ENCODE data around the gene TTLL11.

TTLL11 gene

GRCh38 chr9:122016744-122017143 lies 76.4 kb downstream of the TTLL11 start:
- no peak for DNase-seq (ENCODE audit: low read depth)
- no peak overlapping the region for H3K4me3 ChIP-seq (ENCODE audit: low read length)

DNA sequence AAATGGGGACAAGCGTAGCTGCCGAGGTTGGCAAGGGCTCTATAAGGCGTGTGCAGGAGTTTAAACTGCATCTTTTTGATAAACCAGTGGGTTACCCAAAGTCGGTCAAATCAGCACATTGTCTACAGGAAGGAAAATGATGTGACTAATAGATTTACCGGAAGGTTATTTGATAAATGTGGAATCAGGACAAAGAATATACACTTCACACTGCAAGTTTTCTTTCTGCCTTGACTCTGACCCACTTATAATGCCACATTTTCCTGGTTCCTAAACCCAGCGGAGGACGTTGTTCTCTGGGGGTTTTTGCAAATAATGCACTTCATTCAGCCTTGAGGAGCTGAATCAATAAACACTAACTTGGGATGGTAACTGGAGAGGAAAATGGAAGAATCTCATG lies 76.8 kb downstream of the TTLL11 start:
- TF ChIP-seq, protein P1, sequence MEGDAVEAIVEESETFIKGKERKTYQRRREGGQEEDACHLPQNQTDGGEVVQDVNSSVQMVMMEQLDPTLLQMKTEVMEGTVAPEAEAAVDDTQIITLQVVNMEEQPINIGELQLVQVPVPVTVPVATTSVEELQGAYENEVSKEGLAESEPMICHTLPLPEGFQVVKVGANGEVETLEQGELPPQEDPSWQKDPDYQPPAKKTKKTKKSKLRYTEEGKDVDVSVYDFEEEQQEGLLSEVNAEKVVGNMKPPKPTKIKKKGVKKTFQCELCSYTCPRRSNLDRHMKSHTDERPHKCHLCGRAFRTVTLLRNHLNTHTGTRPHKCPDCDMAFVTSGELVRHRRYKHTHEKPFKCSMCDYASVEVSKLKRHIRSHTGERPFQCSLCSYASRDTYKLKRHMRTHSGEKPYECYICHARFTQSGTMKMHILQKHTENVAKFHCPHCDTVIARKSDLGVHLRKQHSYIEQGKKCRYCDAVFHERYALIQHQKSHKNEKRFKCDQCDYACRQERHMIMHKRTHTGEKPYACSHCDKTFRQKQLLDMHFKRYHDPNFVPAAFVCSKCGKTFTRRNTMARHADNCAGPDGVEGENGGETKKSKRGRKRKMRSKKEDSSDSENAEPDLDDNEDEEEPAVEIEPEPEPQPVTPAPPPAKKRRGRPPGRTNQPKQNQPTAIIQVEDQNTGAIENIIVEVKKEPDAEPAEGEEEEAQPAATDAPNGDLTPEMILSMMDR (IDR thresholded peaks at IDR 0.05; ENCODE audit: insufficient read depth, low read depth, low read length, missing control alignments): no peak
- H3K4me3 ChIP-seq (ENCODE audit: low read length): no peak overlapping the region
- no peak for DNase-seq (ENCODE audit: low read depth)

More at GRCh38 chr9:122016744-122017143, 76.4 kb downstream of the TTLL11 start:
- TF ChIP-seq, protein P1 (IDR thresholded peaks at IDR 0.05; ENCODE audit: insufficient read depth, low read depth, low read length, missing control alignments): peak; percentile 44

GRCh38 chr9:122015170-122015821 lies 77.8 kb downstream of the TTLL11 start:
- no peak for DNase-seq (ENCODE audit: low read depth)
- TF ChIP-seq, protein P1 (IDR thresholded peaks at IDR 0.05; ENCODE audit: insufficient read depth, low read depth, low read length, missing control alignments): no peak
- H3K4me3 ChIP-seq (ENCODE audit: low read length): no peak overlapping the region

DNA sequence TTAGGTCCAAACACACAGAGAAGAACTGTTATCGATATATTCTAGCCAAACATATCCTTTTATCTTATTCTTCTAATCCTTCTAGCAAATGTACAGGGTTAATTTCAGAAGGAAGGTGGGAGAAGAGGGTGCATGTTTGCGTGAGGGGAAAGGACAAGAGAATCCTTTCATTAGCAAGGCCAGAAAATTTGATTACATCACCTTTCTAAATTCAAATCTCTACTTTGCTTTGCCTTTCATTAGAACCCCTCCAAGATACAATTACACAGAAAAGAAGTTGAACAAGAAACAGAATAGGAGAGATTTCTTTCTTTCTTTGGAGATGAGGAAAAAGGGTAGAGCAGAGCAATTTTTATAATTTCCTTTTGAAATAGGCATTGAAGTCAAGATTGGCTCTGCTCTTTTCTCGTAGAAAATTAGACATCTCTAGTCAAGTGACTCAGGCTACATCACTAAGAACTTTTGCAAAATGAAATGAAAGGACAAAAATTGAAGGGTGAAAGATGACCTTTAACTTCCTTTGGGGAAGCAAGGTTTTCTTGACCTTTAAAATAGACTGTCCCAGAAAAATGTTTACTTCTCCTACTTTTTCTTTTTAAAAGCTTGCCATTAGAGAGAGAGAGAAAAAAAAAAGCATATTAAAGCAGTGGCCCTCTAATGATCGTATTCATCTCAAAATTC lies 81.2 kb downstream of the TTLL11 start:
- TF ChIP-seq, protein P1 (IDR thresholded peaks at IDR 0.05; ENCODE audit: insufficient read depth, low read depth, low read length, missing control alignments): no peak
- H3K4me3 ChIP-seq (ENCODE audit: low read length): no peak overlapping the region
- no peak for DNase-seq (ENCODE audit: low read depth)

DNA sequence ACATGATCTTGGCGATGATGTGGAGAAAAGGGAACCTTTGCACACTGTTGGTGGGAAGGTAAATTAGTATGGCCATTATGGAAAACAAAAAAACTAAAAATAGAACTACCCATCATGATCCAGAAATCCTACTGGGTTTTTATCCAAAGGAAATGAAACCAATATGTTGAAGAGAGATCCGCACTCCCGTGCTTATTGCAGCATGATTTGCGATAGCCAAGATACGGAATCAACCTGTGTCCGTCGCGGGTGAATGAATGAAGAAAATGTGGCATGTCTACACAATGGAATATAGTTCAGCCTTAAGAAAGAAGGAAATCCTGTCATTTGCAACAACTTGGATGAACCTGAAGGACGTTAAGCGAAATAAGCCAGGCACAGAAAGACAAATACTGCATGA lies 84.5 kb downstream of the TTLL11 start:
- DNase-seq (ENCODE audit: low read depth): no peak
- TF ChIP-seq, protein P1 (IDR thresholded peaks at IDR 0.05; ENCODE audit: insufficient read depth, low read depth, low read length, missing control alignments): no peak
- no peak overlapping the region for H3K4me3 ChIP-seq (ENCODE audit: low read length)

DNA sequence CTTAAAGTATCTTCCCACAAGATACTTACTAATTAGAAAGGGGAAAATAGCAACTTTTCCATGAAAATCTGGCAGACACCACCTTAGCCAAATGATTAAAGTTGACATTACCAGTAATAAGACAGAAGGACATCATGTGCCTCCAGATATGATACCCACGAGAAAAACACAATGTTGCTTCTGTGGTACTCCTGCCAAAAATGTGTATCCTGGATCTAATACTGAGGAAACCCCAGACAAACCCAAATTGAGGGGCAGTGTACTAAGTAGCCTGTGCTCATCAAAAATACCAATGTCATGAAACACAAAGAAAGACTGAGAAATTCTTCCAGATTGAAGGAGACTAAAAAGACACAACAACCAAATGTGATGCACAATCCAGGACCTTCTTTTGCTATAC lies 85.3 kb downstream of the TTLL11 start:
- TF ChIP-seq, protein P1 (IDR thresholded peaks at IDR 0.05; ENCODE audit: insufficient read depth, low read depth, low read length, missing control alignments): no peak

More for the DNA sequence above, 85.3 kb downstream of the TTLL11 start:
- H3K4me3 ChIP-seq (ENCODE audit: low read length): no peak overlapping the region
- no peak for DNase-seq (ENCODE audit: low read depth)
